Measurements from ENCODE around the gene RASGEF1C.

Gene RASGEF1C

DNA sequence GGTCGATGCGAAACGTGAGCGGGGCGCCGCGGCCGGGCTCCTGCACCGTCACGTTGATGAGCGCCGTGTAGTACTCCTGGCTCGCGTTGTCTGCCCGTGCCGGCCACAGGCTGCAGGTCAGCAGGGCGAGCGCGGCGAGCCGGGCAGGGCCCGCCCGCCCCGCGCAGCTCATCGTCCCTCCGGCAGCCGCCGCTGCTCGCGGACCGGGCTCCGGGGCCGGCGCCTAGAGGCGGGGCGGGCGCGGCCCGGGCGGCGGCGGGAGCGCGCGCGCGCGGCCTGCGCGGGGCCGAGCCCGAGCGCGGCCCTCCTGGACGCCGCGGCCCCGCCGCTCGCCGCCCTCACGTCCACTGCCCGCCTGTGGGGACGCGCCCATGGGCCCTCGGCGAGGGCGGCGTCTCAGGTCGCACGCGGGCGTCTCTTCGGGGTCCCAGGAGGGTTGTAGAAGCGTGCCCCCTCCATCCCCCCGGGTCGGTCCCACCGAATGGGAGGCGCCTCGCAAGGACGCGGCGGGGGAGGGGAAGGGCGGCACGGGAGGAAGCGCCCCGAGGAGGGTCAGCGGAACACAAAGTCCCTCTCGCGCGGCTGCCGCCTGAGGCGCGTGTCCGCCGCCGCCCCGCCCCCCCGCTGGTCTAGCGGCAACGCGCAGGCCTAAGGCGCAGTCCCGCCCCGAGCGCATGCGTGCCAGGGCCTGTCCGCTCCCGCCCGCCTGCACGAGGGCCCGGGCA, 137.3 kb downstream of the RASGEF1C start, which contains the start of gene RNF130:
Gene RNF130, minus strand, starts transcription at position 229 of the 725 bp plus-strand sequence. Its CDS starts 57 bp downstream, at position 172.
- no peaks in the 10 kb centered on the region for H3K36me3 Mint-ChIP-seq (ENCODE audit: low read depth)

DNA sequence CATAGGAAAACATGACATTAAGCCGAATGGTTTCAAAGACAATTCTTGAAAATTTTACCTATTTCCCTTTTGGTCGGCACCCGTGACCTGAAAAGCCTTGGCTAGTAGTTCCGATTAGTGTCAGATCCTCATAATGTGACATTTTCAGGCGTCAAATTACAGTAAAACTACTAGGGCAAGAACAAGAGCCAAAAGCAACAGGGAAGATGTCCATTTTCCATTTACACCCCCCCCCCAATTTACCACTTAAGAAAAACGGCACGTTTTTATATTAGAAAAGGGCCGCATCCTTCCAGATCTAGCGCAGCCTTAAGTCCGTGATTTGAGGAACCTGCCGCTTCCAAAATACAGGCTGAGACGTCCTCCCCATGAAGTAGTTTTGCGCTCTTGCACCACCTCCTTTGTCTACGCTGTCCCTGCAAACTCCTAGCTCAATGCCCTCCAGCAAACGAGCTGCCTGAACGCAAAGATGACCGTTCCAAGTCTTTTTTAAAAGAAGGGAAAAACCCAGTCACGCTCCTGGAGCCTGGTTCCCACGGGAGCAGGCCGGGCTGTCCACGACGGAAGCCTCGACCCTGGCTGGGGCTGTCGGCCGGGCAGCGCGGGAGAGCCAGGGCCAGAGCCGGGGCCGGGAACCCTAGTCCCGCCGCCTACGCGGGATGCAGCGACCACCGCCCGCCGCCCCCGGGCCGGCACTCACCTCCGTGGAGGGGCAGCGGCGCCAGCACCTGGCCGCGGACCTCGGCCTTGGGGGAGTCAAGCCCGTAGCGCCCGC, 138.1 kb downstream of the RASGEF1C start:
- TF ChIP-seq, protein P1, sequence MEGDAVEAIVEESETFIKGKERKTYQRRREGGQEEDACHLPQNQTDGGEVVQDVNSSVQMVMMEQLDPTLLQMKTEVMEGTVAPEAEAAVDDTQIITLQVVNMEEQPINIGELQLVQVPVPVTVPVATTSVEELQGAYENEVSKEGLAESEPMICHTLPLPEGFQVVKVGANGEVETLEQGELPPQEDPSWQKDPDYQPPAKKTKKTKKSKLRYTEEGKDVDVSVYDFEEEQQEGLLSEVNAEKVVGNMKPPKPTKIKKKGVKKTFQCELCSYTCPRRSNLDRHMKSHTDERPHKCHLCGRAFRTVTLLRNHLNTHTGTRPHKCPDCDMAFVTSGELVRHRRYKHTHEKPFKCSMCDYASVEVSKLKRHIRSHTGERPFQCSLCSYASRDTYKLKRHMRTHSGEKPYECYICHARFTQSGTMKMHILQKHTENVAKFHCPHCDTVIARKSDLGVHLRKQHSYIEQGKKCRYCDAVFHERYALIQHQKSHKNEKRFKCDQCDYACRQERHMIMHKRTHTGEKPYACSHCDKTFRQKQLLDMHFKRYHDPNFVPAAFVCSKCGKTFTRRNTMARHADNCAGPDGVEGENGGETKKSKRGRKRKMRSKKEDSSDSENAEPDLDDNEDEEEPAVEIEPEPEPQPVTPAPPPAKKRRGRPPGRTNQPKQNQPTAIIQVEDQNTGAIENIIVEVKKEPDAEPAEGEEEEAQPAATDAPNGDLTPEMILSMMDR (IDR thresholded peaks at IDR 0.05; ENCODE audit: unreplicated experiment in 3 of 3) = no peak
- peaks cover 6% of the 10 kb centered on the region for H3K9me3 Mint-ChIP-seq
- H3K27ac Mint-ChIP-seq = peak overlapping the region; percentile 78 to 98 (median 94)
- peaks cover 36% of the 10 kb centered on the region for H3K4me1 Mint-ChIP-seq
- H3K4me3 Mint-ChIP-seq = peak overlapping the region; percentile 94 to 95 (median 94)
- no peaks in the 10 kb centered on the region for H3K27me3 Mint-ChIP-seq (ENCODE audit: low read depth)
- peaks cover 5% of the 10 kb centered on the region for H3K36me3 Mint-ChIP-seq (ENCODE audit: low read depth)

More for the DNA sequence above, 137.3 kb downstream of the RASGEF1C start, which contains the start of gene RNF130:
- Mint-ChIP-seq H3K27ac (peak within 1 kb of the TSS; percentile 78 to 98 (median 94)), H3K27me3 (ENCODE audit: low read depth) (no peaks in the 10 kb centered on the region), H3K4me1 (peaks cover 36% of the 10 kb centered on the region), H3K4me3 (peak within 1 kb of the TSS; percentile 94 to 95 (median 94)), H3K9me3 (peaks cover 2% of the 10 kb centered on the region)
- TF ChIP-seq, protein P1 (IDR thresholded peaks at IDR 0.05; ENCODE audit: unreplicated experiment in 3 of 3) = no peak

DNA sequence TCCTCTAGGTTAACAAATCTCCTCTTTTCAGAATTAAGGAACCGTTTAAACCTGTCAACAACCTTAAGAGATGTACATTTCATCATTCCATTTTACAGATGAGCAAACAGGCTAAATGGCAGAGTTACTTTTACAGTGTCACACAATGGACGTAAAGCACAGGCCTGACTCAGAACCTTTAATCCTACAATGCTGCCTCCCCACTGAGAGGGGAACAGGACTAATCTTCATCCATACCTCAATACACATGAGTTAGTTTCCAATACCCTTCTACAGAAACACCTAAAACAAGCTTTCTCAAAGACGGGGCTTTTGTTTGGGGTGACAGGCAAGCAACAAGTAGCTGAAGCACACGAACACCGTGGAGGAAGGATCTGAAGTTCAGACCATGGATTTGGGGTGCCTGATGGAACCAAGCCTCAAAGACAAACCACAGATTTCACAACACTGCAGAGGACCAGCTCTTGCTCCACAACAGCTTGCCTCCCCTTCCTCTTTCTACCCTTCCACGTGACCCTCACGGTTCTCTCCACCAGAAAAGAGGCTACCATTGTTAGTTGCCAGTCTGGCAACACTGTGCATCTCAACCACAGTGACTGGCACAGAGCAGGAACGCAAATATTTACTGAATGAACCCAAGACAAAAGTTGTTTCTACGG, 139.3 kb downstream of the RASGEF1C start:
- H3K9me3 Mint-ChIP-seq = peaks cover 7% of the 10 kb centered on the region
- peaks cover 36% of the 10 kb centered on the region for H3K4me1 Mint-ChIP-seq
- H3K4me3 Mint-ChIP-seq = peak overlapping the region; percentile 94 to 95 (median 94)
- peaks cover 9% of the 10 kb centered on the region for H3K36me3 Mint-ChIP-seq (ENCODE audit: low read depth)
- no peaks in the 10 kb centered on the region for H3K27me3 Mint-ChIP-seq (ENCODE audit: low read depth)
- peak overlapping the region; percentile 56 to 94 (median 78) for H3K27ac Mint-ChIP-seq
- TF ChIP-seq, protein P1 (IDR thresholded peaks at IDR 0.05; ENCODE audit: unreplicated experiment in 3 of 3) = no peak

DNA sequence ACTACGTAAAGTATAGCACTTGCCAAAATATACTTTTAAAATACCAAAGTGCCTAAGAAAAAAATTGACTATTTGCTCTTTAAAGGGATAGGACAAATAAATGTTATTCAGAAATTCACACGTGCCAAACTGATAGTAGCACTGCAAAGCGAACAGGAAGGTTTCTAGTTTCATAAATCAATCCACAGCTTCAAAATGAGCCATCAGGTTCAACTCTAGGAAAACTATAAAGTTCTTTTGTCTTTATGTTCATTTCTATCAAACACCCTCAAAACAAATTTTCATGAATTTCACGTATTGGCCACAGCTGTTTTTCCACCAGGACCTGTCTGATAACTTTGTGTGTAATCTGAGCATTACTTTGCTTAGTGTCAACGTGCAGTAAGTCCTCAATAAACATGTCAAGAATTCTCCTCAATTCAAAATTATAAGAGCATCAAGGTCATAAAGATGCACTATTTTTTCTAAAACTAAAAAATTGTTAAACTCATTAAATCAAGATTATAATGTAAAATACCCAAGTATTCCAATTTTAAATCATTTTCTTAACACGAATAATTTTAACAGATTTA, 140.4 kb downstream of the RASGEF1C start:
- Mint-ChIP-seq H3K9me3 (peaks cover 7% of the 10 kb centered on the region), H3K27me3 (ENCODE audit: low read depth) (no peaks in the 10 kb centered on the region), H3K4me3 (peak overlapping the region; percentile 5 to 94 (median 55)), H3K27ac (peak overlapping the region in 1 of 3 experiments; percentile 26), H3K4me1 (peaks cover 36% of the 10 kb centered on the region), H3K36me3 (ENCODE audit: low read depth) (peaks cover 15% of the 10 kb centered on the region)
- TF ChIP-seq, protein P1 (IDR thresholded peaks at IDR 0.05; ENCODE audit: unreplicated experiment in 3 of 3) = no peak

DNA sequence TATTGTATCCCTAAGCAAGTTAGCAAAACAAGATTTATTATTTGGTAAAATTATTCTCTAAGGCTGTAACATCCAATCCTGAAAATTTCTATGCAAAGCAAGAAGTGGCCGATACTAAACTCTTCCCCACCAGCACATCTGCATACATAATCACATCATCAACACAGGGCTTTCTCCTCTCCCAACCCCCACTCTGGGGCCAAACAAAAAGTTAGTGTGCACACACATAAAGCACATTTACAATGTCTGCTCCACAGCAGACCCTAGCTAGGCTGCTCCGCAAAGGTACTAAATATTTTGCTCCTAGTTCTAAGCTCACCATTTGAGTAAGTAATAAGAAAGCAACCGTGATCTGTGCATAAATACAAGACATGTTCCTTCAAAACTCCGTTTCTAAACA, 141.0 kb downstream of the RASGEF1C start:
- peak overlapping the region in 1 of 3 experiments; percentile 26 for H3K27ac Mint-ChIP-seq
- peaks cover 36% of the 10 kb centered on the region for H3K4me1 Mint-ChIP-seq
- no peaks in the 10 kb centered on the region for H3K27me3 Mint-ChIP-seq (ENCODE audit: low read depth)
- peak overlapping the region; percentile 14 to 94 (median 55) for H3K4me3 Mint-ChIP-seq
- peaks cover 22% of the 10 kb centered on the region for H3K36me3 Mint-ChIP-seq (ENCODE audit: low read depth)
- TF ChIP-seq, protein P1 (IDR thresholded peaks at IDR 0.05; ENCODE audit: unreplicated experiment in 3 of 3) = no peak
- H3K9me3 Mint-ChIP-seq = peaks cover 10% of the 10 kb centered on the region
